Testis (tissue), 2 donors: ENCODE results near the gene UGT1A10.

ENCODE experiments used
- CTCF ChIP-seq, 3 experiments: fragments of 450-650 bp in 2 of 3; fragments of 200-600 bp in 1 of 3; sonication (generic) in 1 of 3; IDR thresholded peaks; one replicate each; pipeline ENCODE4 v1.5.1; 2016 to 2019; ENCODE audit warnings: antibody characterized with exemption in 3 of 3, mild to moderate bottlenecking in 2 of 3, moderate library complexity in 1 of 3
- POLR2A ChIP-seq: fragments of 450-650 bp; IDR thresholded peaks from one replicate; pipeline ENCODE4 v1.6.1; 2017; ENCODE audit warnings: antibody characterized with exemption, mild to moderate bottlenecking, moderate library complexity

GRCh38 chr2:233802132-233802815, 166.0 kb downstream of the UGT1A10 start:
- TF ChIP-seq CTCF (IDR thresholded peaks at IDR 0.05) (no peak), POLR2A (no peak)
